GM03348 (cell line): ENCODE measurements around the gene AR.

Experiments
- DNase-seq: peaks from one replicate; pipeline ENCODE4 v3.0.0; 2012; ENCODE audit warnings: low spot score

AR gene

GRCh38 chrX:67543818-67544217 lies at the start of gene AR:
Gene AR (plus strand): TSS chrX:67544021. CDS start chrX:67545147, 1,126 bp downstream.
- DNase-seq: peak; percentile 52

GRCh38 chrX:67500617-67501016 lies 43.2 kb upstream of the AR start:
- no peak for DNase-seq

GRCh38 chrX:67503004-67503403 lies 40.8 kb upstream of the AR start:
- no peak for DNase-seq

- DNase-seq: no peak
These were observed 40.4 kb upstream of the AR start for GRCh38 chrX:67503453-67503852.

- DNase-seq: no peak
These were observed 23.1 kb upstream of the AR start for GRCh38 chrX:67520671-67521070.

- no peak for DNase-seq
These were observed 20.7 kb upstream of the AR start for GRCh38 chrX:67523002-67523681.

- DNase-seq: no peak
These were observed 19.9 kb upstream of the AR start for GRCh38 chrX:67523932-67524331.

- DNase-seq: no peak
These were observed 19.4 kb upstream of the AR start for GRCh38 chrX:67524428-67524827.

- no peak for DNase-seq
These were observed 18.7 kb upstream of the AR start for GRCh38 chrX:67524950-67525691.

GRCh38 chrX:67536564-67536963 lies 7.3 kb upstream of the AR start:
- no peak for DNase-seq

- DNase-seq: no peak
These were observed 5.4 kb upstream of the AR start for GRCh38 chrX:67538383-67538782.

- peak; percentile 19 for DNase-seq
These were observed 637 bp downstream of the AR start for GRCh38 chrX:67544281-67545035.

GRCh38 chrX:67545036-67545821 lies 1.4 kb downstream of the AR start:
- peak; percentile 13 for DNase-seq

- peak; percentile 30 for DNase-seq
These were observed 2.2 kb downstream of the AR start for GRCh38 chrX:67545893-67546495.

GRCh38 chrX:67546496-67547423 lies 2.9 kb downstream of the AR start:
- no peak for DNase-seq

- peak; percentile 46 for DNase-seq
These were observed 11.9 kb downstream of the AR start for GRCh38 chrX:67555578-67556203.

- no peak for DNase-seq
These were observed 14.4 kb downstream of the AR start for GRCh38 chrX:67558267-67558666.

- no peak for DNase-seq
These were observed 19.9 kb downstream of the AR start for GRCh38 chrX:67563469-67564448.

GRCh38 chrX:67564475-67564874 lies 20.7 kb downstream of the AR start:
- no peak for DNase-seq
